HL-60 (cell line): Measurements from ENCODE around the gene LOXL3.

Experiments
- DNase-seq, 2 experiments: peaks; one replicate each; pipeline ENCODE4 v3.0.0-alpha.2; 2010 to 2020; ENCODE audit warnings: low read depth in 1 of 2, low spot score in 1 of 2
- H3K27ac ChIP-seq: fragments of 250-450 bp; sonication (Bioruptor Pico); replicated peaks from 2 replicates; pipeline ENCODE4 v1.5.1; 2020; ENCODE audit warnings: mild to moderate bottlenecking, moderate library complexity
- H3K27me3 ChIP-seq: fragments of 250-450 bp; sonication (Bioruptor Pico); 2 replicates; pipeline ENCODE4 v1.5.1; 2021; ENCODE audit warnings: mild to moderate bottlenecking, moderate library complexity; ENCODE audit not compliant: insufficient read depth, poor library complexity, severe bottlenecking
- H3K4me3 ChIP-seq: replicated peaks from 2 replicates; pipeline ENCODE4 v1.5.1; 2011; ENCODE audit warnings: mild to moderate bottlenecking, control low read depth, low read length; ENCODE audit not compliant: insufficient read depth
- CTCF ChIP-seq: IDR thresholded peaks from one replicate; pipeline ENCODE4 v1.5.1; 2011; ENCODE audit warnings: low read length, control low read depth, inconsistent platforms; ENCODE audit not compliant: insufficient read depth
- GABPA ChIP-seq: IDR thresholded peaks from 2 replicates; pipeline ENCODE4 v1.6.1; 2012; ENCODE audit warnings: low read depth
- POLR2AphosphoS5 ChIP-seq: IDR thresholded peaks from 2 replicates; pipeline ENCODE4 v1.6.1; 2012; ENCODE audit warnings: low read depth
- REST ChIP-seq: IDR thresholded peaks from 2 replicates; pipeline ENCODE4 v1.6.1; 2012; ENCODE audit warnings: low read depth; ENCODE audit not compliant: insufficient replicate concordance
- SPI1 ChIP-seq: IDR thresholded peaks from 2 replicates; pipeline ENCODE4 v1.6.1; 2012; ENCODE audit warnings: low read depth, mild to moderate bottlenecking, borderline replicate concordance

Gene LOXL3

GRCh38 chr2:74495440-74495839 lies 58.3 kb downstream of the LOXL3 start:
- H3K27ac ChIP-seq: no peak overlapping the region
- H3K27me3 ChIP-seq: peaks cover 30% of the 10 kb centered on the region
- TF ChIP-seq POLR2AphosphoS5 (no peak), REST (no peak), GABPA (no peak), CTCF (no peak), SPI1 (no peak)
- DNase-seq: no peak
- H3K4me3 ChIP-seq: no peak overlapping the region

GRCh38 chr2:74493546-74493945 lies 60.2 kb downstream of the LOXL3 start:
- DNase-seq: no peak
- H3K27me3 ChIP-seq: peaks cover 12% of the 10 kb centered on the region
- no peak overlapping the region for H3K4me3 ChIP-seq
- TF ChIP-seq CTCF (no peak), GABPA (no peak), SPI1 (no peak), REST (no peak), POLR2AphosphoS5 (no peak)
- H3K27ac ChIP-seq: no peak overlapping the region

GRCh38 chr2:74491648-74492544 lies 61.8 kb downstream of the LOXL3 start:
- DNase-seq: no peak
- Histone ChIP-seq H3K27ac (no peak overlapping the region), H3K4me3 (no peak overlapping the region), H3K27me3 (no peaks in the 10 kb centered on the region)
- TF ChIP-seq GABPA (no peak), POLR2AphosphoS5 (no peak)

DNA sequence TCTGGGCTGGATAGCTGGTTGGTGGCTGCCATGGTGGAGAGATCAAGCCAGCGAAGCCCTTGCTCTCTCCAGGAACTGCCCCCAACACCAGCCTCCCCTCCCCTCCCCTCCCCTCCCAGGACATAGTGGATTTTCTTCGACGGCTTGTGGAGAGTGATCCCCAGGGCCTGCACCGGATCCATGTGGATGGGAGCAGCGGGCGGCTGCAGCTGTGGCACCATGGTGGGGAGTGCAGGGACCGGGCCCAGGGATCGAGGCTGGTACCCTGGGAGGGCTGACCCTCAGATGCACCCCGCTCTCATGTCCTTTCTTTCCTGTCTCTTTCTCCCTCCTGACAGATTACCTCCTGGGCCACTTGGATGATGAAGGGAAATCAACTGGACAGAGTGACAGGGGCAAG lies 63.8 kb downstream of the LOXL3 start:
- Histone ChIP-seq H3K4me3 (no peak overlapping the region), H3K27ac (no peak overlapping the region), H3K27me3 (no peaks in the 10 kb centered on the region)
- no peak for DNase-seq
- TF ChIP-seq GABPA (no peak), CTCF (no peak), POLR2AphosphoS5 (no peak), REST (no peak), SPI1 (no peak)
